ENCODE results near the gene TAF1C. TPM values are rescaled to one million over a fixed set of nuclear protein-coding genes. Genes with fewer than 3 reads are reported as not detected.

Gene TAF1C
- total and polyA plus RNA-seq, 7 donors, result 5.4 to 49.0 (median 20.7) TPM

DNA sequence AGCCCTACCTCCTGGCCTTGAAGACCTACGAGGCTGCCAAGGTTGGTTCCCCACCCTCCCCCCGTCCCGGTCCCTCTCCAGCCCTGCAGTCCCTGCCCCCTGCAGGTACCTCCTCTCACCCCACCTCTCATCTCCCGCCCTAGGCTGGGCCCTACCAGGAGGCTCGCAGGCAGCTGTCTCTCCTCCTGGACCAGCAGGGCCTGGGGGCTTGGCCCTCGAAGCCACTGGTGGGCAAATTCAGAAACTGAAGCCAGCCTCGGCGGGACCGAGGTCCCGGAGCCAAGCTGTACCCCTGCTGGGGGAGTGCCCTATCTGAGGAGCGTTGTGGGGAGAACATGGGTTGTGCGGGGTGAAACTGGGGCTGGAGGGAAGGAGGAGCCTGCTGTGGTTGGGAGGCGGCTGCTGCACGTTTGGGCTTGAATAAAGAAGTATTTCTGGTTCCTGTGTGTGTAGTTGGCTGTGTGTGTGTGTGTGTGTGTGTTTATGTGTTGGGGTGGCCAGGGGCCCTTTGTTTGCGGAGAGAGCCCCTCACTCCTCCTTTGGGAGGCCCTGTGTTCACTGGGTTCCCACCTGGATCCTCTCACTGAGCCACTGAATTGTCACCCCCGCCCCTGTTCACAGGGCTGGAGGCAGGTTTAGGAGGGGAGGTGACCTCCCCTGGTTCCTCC is 10.0 kb upstream of the TAF1C start:
- Histone ChIP-seq H3K4me3 (no peak overlapping the region), H3K9me3 (no peaks in the 10 kb centered on the region), H3K27ac (no peak overlapping the region), H3K36me3 (no peaks in the 10 kb centered on the region), H3K4me1 (no peaks in the 10 kb centered on the region), H3K27me3 (peaks cover 0 to 12% (median 0%) of the 10 kb centered on the region in 3 donors)
- TF ChIP-seq POLR2A (IDR thresholded peaks at IDR 0.05) (no peak), EP300 (IDR thresholded peaks at IDR 0.05) (no peak), POLR2AphosphoS5 (IDR thresholded peaks at IDR 0.05) (no peak)
- TF ChIP-seq, protein P1, sequence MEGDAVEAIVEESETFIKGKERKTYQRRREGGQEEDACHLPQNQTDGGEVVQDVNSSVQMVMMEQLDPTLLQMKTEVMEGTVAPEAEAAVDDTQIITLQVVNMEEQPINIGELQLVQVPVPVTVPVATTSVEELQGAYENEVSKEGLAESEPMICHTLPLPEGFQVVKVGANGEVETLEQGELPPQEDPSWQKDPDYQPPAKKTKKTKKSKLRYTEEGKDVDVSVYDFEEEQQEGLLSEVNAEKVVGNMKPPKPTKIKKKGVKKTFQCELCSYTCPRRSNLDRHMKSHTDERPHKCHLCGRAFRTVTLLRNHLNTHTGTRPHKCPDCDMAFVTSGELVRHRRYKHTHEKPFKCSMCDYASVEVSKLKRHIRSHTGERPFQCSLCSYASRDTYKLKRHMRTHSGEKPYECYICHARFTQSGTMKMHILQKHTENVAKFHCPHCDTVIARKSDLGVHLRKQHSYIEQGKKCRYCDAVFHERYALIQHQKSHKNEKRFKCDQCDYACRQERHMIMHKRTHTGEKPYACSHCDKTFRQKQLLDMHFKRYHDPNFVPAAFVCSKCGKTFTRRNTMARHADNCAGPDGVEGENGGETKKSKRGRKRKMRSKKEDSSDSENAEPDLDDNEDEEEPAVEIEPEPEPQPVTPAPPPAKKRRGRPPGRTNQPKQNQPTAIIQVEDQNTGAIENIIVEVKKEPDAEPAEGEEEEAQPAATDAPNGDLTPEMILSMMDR (IDR thresholded peaks at IDR 0.05), result no peak
- intact Hi-C loops (cut with DNase I), result no loop called here
- 68 to 76% methylated on average over 16 of the region's 16 CpGs for WGBS, 2 donors
- no peak for DNase-seq

DNA sequence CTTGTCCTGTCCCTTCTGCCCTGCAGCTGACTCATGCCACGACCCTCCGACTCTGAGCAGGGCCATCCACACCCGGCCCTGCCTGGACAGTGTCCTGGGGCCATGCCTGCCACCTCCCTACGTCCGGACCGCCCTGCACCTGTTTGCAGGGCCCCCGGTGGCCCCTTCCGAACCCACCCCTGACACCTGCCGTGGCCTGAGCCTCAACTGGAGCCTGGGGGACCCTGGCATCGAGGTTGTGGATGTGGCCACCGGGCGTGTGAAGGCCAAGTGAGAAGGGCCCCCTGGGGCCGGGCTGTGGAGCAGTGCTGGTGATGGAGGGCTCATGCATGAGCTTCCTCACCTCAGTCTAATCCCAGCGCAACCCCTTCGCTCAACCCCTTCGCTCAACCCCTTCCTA is 9.2 kb upstream of the TAF1C start:
- DNase-seq, result no peak
- H3K4me3 ChIP-seq, result no peak overlapping the region
- peaks cover 0 to 12% (median 0%) of the 10 kb centered on the region in 3 donors for H3K27me3 ChIP-seq
- H3K36me3 ChIP-seq, result no peaks in the 10 kb centered on the region
- 89 to 92% methylated on average over 16 of the region's 16 CpGs for WGBS, 2 donors
- H3K9me3 ChIP-seq, result no peaks in the 10 kb centered on the region
- no peaks in the 10 kb centered on the region for H3K4me1 ChIP-seq
- H3K27ac ChIP-seq, result no peak overlapping the region
- intact Hi-C loops (cut with DNase I), result no loop called here
- TF ChIP-seq POLR2AphosphoS5 (IDR thresholded peaks at IDR 0.05) (no peak), EP300 (IDR thresholded peaks at IDR 0.05) (no peak), POLR2A (IDR thresholded peaks at IDR 0.05) (no peak)
- TF ChIP-seq, protein P1 (IDR thresholded peaks at IDR 0.05), result no peak

DNA sequence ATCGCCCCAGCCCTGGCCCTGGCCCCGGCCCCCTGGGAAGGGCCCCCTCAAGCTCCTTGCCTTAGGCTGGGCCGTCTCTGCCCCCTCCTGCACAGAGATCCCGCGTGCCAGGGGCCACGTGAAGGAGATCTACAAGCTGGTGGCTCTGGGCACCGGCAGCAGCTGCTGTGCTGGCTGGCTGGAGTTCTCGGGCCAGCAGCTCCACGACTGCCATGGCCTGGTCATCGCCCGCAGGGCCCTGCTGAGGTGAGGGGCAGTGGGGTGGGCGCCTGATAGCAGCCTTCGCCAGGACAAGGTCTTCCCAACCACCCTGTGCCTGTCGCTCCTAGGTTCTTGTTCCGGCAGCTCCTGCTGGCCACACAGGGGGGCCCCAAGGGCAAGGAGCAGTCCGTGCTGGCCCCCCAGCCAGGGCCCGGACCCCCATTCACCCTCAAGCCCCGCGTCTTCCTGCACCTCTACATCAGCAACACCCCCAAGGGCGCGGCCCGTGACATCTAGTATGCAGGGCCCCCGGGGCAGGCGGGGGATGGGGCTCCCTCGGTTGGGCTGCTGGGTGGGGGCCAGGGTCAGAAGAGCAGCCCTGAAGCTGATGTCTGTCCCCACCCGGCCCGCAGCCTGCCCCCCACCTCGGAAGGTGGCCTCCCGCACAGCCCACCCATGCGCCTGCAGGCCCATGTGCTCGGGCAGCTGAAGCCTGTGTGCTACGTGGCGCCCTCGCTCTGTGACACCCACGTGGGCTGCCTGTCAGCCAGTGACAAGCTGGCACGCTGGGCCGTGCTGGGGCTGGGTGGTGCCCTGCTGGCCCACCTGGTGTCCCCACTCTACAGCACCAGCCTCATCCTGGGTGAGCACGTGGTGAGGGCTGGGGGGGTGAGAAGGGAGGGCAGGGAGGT is 8.6 kb upstream of the TAF1C start:
- Histone ChIP-seq H3K4me3 (no peak overlapping the region), H3K36me3 (no peaks in the 10 kb centered on the region), H3K9me3 (no peaks in the 10 kb centered on the region), H3K27me3 (peaks cover 0 to 12% (median 0%) of the 10 kb centered on the region in 3 donors), H3K4me1 (no peaks in the 10 kb centered on the region), H3K27ac (no peak overlapping the region)
- TF ChIP-seq POLR2A (IDR thresholded peaks at IDR 0.05) (no peak), EP300 (IDR thresholded peaks at IDR 0.05) (no peak), POLR2AphosphoS5 (IDR thresholded peaks at IDR 0.05) (no peak)
- TF ChIP-seq, protein P1 (IDR thresholded peaks at IDR 0.05), result no peak
- 84% methylated on average over 38 of the region's 38 CpGs for WGBS, 2 donors
- intact Hi-C loops (cut with DNase I), result no loop called here
- no peak for DNase-seq

- no peak for DNase-seq
- Histone ChIP-seq H3K4me1 (no peaks in the 10 kb centered on the region), H3K36me3 (no peaks in the 10 kb centered on the region), H3K27me3 (peaks cover 0 to 12% (median 0%) of the 10 kb centered on the region in 3 donors), H3K27ac (no peak overlapping the region), H3K4me3 (no peak overlapping the region), H3K9me3 (no peaks in the 10 kb centered on the region)
- intact Hi-C loops (cut with DNase I), result loop anchor here (5.0 kb wide), 1 partner anchor 227 kb away; the partner anchor contains the start of gene NECAB2
- TF ChIP-seq POLR2AphosphoS5 (IDR thresholded peaks at IDR 0.05) (no peak), EP300 (IDR thresholded peaks at IDR 0.05) (no peak), POLR2A (IDR thresholded peaks at IDR 0.05) (no peak)
- TF ChIP-seq, protein P1 (IDR thresholded peaks at IDR 0.05), result no peak
- WGBS, 2 donors, result 65 to 81% methylated on average over 34 of the region's 34 CpGs
Measured at GRCh38 chr16:84194470-84195200, 7.8 kb upstream of the TAF1C start.

All from sigmoid colon (tissue), 7 donors.